ENCODE measurements around the gene ZNF740. TPM values are rescaled to one million over a fixed set of nuclear protein-coding genes. Genes with fewer than 3 reads are reported as not detected.

Gene ZNF740
- total and polyA plus RNA-seq, 10 of the 15 experiments (the other 5 are each of a cell fraction or from before 2014, with no cell fraction given), result 1.4 to 33.6 (median 11.3) TPM

DNA sequence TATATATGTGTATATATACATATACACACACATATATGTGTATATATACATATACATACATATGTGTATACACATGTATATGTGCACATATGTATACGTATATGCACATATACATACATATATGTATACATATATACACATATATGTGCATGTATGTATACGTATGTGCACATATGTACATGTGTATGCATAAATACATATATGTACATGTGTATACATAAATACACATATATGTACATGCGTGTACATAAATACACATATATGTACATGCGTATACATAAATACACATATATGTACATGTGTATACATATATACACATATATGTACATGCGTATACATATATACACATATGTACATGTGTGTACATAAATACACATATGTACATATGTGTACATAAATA is 33.3 kb upstream of the ZNF740 start (continued):
- TF ChIP-seq ZNF687 (IDR thresholded peaks at IDR 0.05), result no peak
- TF ChIP-seq BMI1 (IDR thresholded peaks at IDR 0.05; ENCODE audit: borderline replicate concordance), result no peak
- TF ChIP-seq STAT1 (conservative IDR thresholded peaks at IDR 0.05), result no peak
- no peak for TF ChIP-seq POU2F2 (IDR thresholded peaks at IDR 0.05; ENCODE audit: borderline replicate concordance, low read depth, low read length)
- no peak for TF ChIP-seq ATF2 (IDR thresholded peaks at IDR 0.05; ENCODE audit: low read length)

- Histone ChIP-seq H3K27ac (ENCODE audit: control insufficient read depth, insufficient read depth) (no peak overlapping the region), H4K20me1 (ENCODE audit: control insufficient read depth, insufficient read depth) (no peaks in the 10 kb centered on the region), H3K9me3 (replicated peaks; ENCODE audit: control insufficient read depth, insufficient read depth, low read length) (no peaks in the 10 kb centered on the region; the same call in 2 of the 3 replicates), H3K4me1 (ENCODE audit: control insufficient read depth, insufficient read depth, low read length) (no peaks in the 10 kb centered on the region), H2AFZ (ENCODE audit: control insufficient read depth, low read depth, low read length) (no peak overlapping the region), H3K9ac (ENCODE audit: control insufficient read depth, insufficient read depth, low read length) (no peak overlapping the region), H3K36me3 (ENCODE audit: control insufficient read depth in 2 of 2, insufficient read depth in 2 of 2, low read length in 1 of 2) (no peaks in the 10 kb centered on the region), H3K27me3 (replicated peaks in 1 of 2; ENCODE audit: control insufficient read depth in 2 of 2, insufficient read depth in 2 of 2, low read length in 1 of 2) (no peaks in the 10 kb centered on the region), H3K79me2 (ENCODE audit: control insufficient read depth, insufficient read depth, low read length) (no peaks in the 10 kb centered on the region), H3K4me3 (no peak overlapping the region), H3K4me2 (ENCODE audit: control insufficient read depth, insufficient read depth) (no peak overlapping the region)
- ChIA-PET POLR2A (no interaction called here), RAD21 (ENCODE audit: unreplicated experiment) (no interaction called here), CTCF (no interaction called here), SMC1A (ENCODE audit: uncharacterized antibody, unreplicated experiment) (no interaction called here)
- DNase-seq (ENCODE audit: low read depth, low spot score) (no peak), ATAC-seq (no peak), FAIRE-seq (no peak)
- no TSS peak for BruUV-seq (replicated peaks)
- in situ Hi-C loops (cut with MboI), result no loop called here
- intact Hi-C loops (cut with micrococcal nuclease; ENCODE audit: unreplicated experiment), result no loop called here
- 81% methylated on average over 15 of the region's 15 CpGs for WGBS (ENCODE audit: insufficient coverage, insufficient replicate concordance, low lambda C conversion rate, missing lambda C conversion rate)
- no peak for TF ChIP-seq TCF12 (IDR thresholded peaks at IDR 0.05; ENCODE audit: low read depth, low read length)
- TF ChIP-seq, protein P1, sequence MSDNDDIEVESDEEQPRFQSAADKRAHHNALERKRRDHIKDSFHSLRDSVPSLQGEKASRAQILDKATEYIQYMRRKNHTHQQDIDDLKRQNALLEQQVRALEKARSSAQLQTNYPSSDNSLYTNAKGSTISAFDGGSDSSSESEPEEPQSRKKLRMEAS (IDR thresholded peaks at IDR 0.05; ENCODE audit: low read depth, low read length), result no peak
- no peak for TF ChIP-seq WRNIP1 (IDR thresholded peaks at IDR 0.05; ENCODE audit: borderline replicate concordance, low read depth, low read length)
- TF ChIP-seq MXI1 (IDR thresholded peaks at IDR 0.05; ENCODE audit: low read depth, low read length), result no peak
- no peak for TF ChIP-seq CREM (IDR thresholded peaks at IDR 0.05; ENCODE audit: low read depth)
- no peak for TF ChIP-seq MEF2B (IDR thresholded peaks at IDR 0.05; ENCODE audit: partially characterized antibody, poor library complexity, severe bottlenecking)
Measured at GRCh38 chr12:53147653-53148052, 32.9 kb upstream of the ZNF740 start.

Data from GM12878 (cell line).